SK-N-MC (cell line): ENCODE data around the gene TSPAN3.

Experiments
- EZH2 ChIP-seq: fragments of 200-600 bp; sonication (generic); IDR thresholded peaks from one replicate; pipeline ENCODE4 v1.6.1; 2017; ENCODE audit warnings: antibody characterized with exemption
- POLR2AphosphoS5 ChIP-seq: IDR thresholded peaks from 2 replicates; pipeline ENCODE4 v1.6.1; 2012; ENCODE audit warnings: mild to moderate bottlenecking, low read depth, low read length, borderline replicate concordance

GRCh38 chr15:77030928-77031375 lies 40.0 kb downstream of the TSPAN3 start:
- TF ChIP-seq EZH2, result no peak
- no peak for TF ChIP-seq POLR2AphosphoS5
